Trophoblast cell (in vitro differentiated cells and primary cell): ENCODE data around the gene SIL1.

Experiments
- DNase-seq, 2 donors: peaks; one replicate each; pipeline ENCODE4 v3.0.0-alpha.2; 2016
- H2AFZ ChIP-seq: 2 replicates; pipeline ENCODE4 v1.6.1; 2013; ENCODE audit warnings: low read length, moderate library complexity, mild to moderate bottlenecking; ENCODE audit not compliant: insufficient read depth, poor library complexity
- H2AK5ac ChIP-seq: 2 replicates; pipeline ENCODE4 v1.6.1; 2013; ENCODE audit warnings: mild to moderate bottlenecking, low read length
- H2BK120ac ChIP-seq: 2 replicates; pipeline ENCODE4 v1.6.1; 2013; ENCODE audit warnings: low read length, mild to moderate bottlenecking, moderate library complexity; ENCODE audit not compliant: insufficient read depth, poor library complexity
- H2BK12ac ChIP-seq: 2 replicates; pipeline ENCODE4 v1.6.1; 2013; ENCODE audit warnings: mild to moderate bottlenecking, low read length, moderate library complexity
- H2BK5ac ChIP-seq: 2 replicates; pipeline ENCODE4 v1.6.1; 2013; ENCODE audit warnings: low read length, low read depth, moderate library complexity, mild to moderate bottlenecking; ENCODE audit not compliant: poor library complexity
- H3K14ac ChIP-seq: 2 replicates; pipeline ENCODE4 v1.6.1; 2013; ENCODE audit warnings: mild to moderate bottlenecking, low read length
- H3K18ac ChIP-seq: 2 replicates; pipeline ENCODE4 v1.6.1; 2013; ENCODE audit warnings: mild to moderate bottlenecking, low read length
- H3K23ac ChIP-seq: 2 replicates; pipeline ENCODE4 v1.6.1; 2013; ENCODE audit warnings: low read length
- H3K27ac ChIP-seq: 2 replicates; pipeline ENCODE4 v1.5.1; 2013; ENCODE audit warnings: low read depth, mild to moderate bottlenecking, inconsistent platforms, low read length, moderate library complexity
- H3K27me3 ChIP-seq: 2 replicates; pipeline ENCODE4 v1.6.1; 2013; ENCODE audit warnings: inconsistent platforms, mild to moderate bottlenecking, low read length, moderate library complexity; ENCODE audit not compliant: insufficient read depth
- H3K36me3 ChIP-seq, 2 experiments: 1 replicate in 1 of 2; 2 replicates in 1 of 2; pipeline ENCODE4 v1.6.1; 2013; ENCODE audit warnings: low read length in 2 of 2, mild to moderate bottlenecking in 2 of 2, moderate library complexity in 1 of 2; ENCODE audit not compliant: insufficient read depth in 2 of 2, control insufficient read depth in 1 of 2
- H3K4ac ChIP-seq: 2 replicates; pipeline ENCODE4 v1.6.1; 2013; ENCODE audit warnings: low read depth, mild to moderate bottlenecking, low read length, moderate library complexity
- H3K4me1 ChIP-seq, 2 experiments: 1 replicate in 1 of 2; 2 replicates in 1 of 2; pipeline ENCODE4 v1.6.1; 2013; ENCODE audit warnings: low read length in 2 of 2, mild to moderate bottlenecking in 2 of 2, moderate library complexity in 1 of 2; ENCODE audit not compliant: insufficient read depth in 2 of 2, control insufficient read depth in 1 of 2
- H3K4me2 ChIP-seq: 2 replicates; pipeline ENCODE4 v1.6.1; 2013; ENCODE audit warnings: inconsistent platforms, mild to moderate bottlenecking, low read length, moderate library complexity
- H3K4me3 ChIP-seq: 2 replicates; pipeline ENCODE4 v1.5.1; 2013; ENCODE audit warnings: mild to moderate bottlenecking, low read depth, low read length, inconsistent platforms
- H3K79me1 ChIP-seq: one replicate; pipeline ENCODE4 v1.6.1; 2013; ENCODE audit warnings: low read length
- H3K79me2 ChIP-seq: 2 replicates; pipeline ENCODE4 v1.6.1; 2013; ENCODE audit warnings: low read length, mild to moderate bottlenecking; ENCODE audit not compliant: control insufficient read depth, insufficient read depth, poor library complexity
- H3K9ac ChIP-seq: 2 replicates; pipeline ENCODE4 v1.6.1; 2013; ENCODE audit warnings: mild to moderate bottlenecking, low read length
- H3K9me3 ChIP-seq: 2 replicates; pipeline ENCODE4 v1.6.1; 2013; ENCODE audit warnings: low read depth, mild to moderate bottlenecking, control low read depth, inconsistent platforms, low read length; ENCODE audit not compliant: insufficient read depth
- H4K12ac ChIP-seq: 2 replicates; pipeline ENCODE4 v1.6.1; 2013; ENCODE audit warnings: low read depth, mild to moderate bottlenecking, low read length, moderate library complexity
- H4K8ac ChIP-seq: 2 replicates; pipeline ENCODE4 v1.6.1; 2013; ENCODE audit warnings: low read depth, mild to moderate bottlenecking, low read length, moderate library complexity
- H4K91ac ChIP-seq: one replicate; pipeline ENCODE4 v1.6.1; 2013; ENCODE audit warnings: low read depth, mild to moderate bottlenecking, low read length, moderate library complexity
- WGBS: extraction: QIAGEN DNeasy Blood & Tissue Kit; methylation state at CpG from one replicate; pipeline ENCODE4 v1.1.7; 2013; ENCODE audit warnings: missing lambda C conversion rate; ENCODE audit not compliant: insufficient read length, insufficient coverage; ENCODE audit errors: extremely low coverage; 5-methylcytosine and 5-hydroxymethylcytosine counted together

The SIL1 gene

GRCh38 chr5:138944527-138945322 is 253.4 kb downstream of the SIL1 start:
- WGBS = no CpG with 5 or more reads among the region's 23 CpGs
- Histone ChIP-seq H2BK12ac (no peak overlapping the region), H2AFZ (no peak overlapping the region)

DNA sequence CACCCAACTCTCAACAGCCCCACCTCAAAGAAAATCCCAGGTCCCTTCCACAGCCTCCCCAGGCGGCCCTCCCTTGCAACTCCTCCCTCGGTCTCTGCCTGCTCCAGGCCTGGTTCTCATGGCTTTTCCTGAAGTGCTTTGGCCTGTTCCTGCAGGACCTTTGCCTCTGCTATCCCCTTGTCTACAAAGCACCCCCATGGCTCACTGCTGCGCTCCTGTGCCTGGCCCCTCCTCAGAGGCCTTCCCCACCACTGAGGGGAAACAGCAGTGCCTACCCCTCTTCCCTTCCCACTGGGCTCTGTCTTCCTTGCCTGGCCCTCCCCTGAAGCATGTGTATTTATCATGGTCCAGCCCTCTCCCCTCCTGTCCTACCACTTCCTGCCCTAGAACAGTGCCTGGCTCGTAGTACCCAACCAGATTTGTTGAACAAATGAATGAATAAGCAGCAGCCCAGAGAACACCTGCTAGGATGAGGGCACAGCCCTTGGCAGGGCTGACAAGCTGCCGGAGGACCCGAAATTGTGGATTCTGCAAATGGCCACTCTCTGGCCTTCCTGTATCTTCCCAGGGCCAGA is 254.5 kb downstream of the SIL1 start:
- Histone ChIP-seq H3K9ac (no peak overlapping the region), H3K27me3 (no peaks in the 10 kb centered on the region), H2BK120ac (no peak overlapping the region), H4K8ac (no peak overlapping the region), H3K4ac (no peak overlapping the region), H3K23ac (no peak overlapping the region), H3K18ac (no peak overlapping the region), H3K36me3 (peaks cover 3 to 9% of the 10 kb centered on the region in 2 experiments), H3K9me3 (peaks cover 2% of the 10 kb centered on the region), H2AK5ac (no peak overlapping the region), H3K4me3 (no peak overlapping the region), H3K14ac (no peak overlapping the region), H3K79me1 (no peaks in the 10 kb centered on the region), H2BK5ac (no peak overlapping the region), H2BK12ac (no peak overlapping the region), H3K27ac (no peak overlapping the region), H3K79me2 (no peaks in the 10 kb centered on the region), H3K4me2 (no peak overlapping the region), H2AFZ (no peak overlapping the region), H4K12ac (no peak overlapping the region), H3K4me1 (no peaks in the 10 kb centered on the region), H4K91ac (no peak overlapping the region)
- no peak for DNase-seq
- no CpG with 5 or more reads among the region's 6 CpGs for WGBS

More at GRCh38 chr5:138944527-138945322, 253.4 kb downstream of the SIL1 start:
- Histone ChIP-seq H3K79me2 (no peaks in the 10 kb centered on the region), H3K9me3 (peaks cover 2% of the 10 kb centered on the region), H3K9ac (no peak overlapping the region), H3K79me1 (no peaks in the 10 kb centered on the region), H3K4ac (no peak overlapping the region), H3K23ac (no peak overlapping the region), H4K12ac (no peak overlapping the region), H3K36me3 (peaks cover 3 to 7% of the 10 kb centered on the region in 2 experiments), H4K91ac (no peak overlapping the region), H3K14ac (no peak overlapping the region), H3K4me1 (peaks cover 0 to 2% of the 10 kb centered on the region in 2 experiments), H4K8ac (no peak overlapping the region), H3K18ac (no peak overlapping the region), H3K4me2 (no peak overlapping the region), H2AK5ac (no peak overlapping the region), H3K4me3 (no peak overlapping the region), H2BK5ac (no peak overlapping the region), H3K27ac (no peak overlapping the region), H3K27me3 (no peaks in the 10 kb centered on the region), H2BK120ac (no peak overlapping the region)
- DNase-seq = no peak

DNA sequence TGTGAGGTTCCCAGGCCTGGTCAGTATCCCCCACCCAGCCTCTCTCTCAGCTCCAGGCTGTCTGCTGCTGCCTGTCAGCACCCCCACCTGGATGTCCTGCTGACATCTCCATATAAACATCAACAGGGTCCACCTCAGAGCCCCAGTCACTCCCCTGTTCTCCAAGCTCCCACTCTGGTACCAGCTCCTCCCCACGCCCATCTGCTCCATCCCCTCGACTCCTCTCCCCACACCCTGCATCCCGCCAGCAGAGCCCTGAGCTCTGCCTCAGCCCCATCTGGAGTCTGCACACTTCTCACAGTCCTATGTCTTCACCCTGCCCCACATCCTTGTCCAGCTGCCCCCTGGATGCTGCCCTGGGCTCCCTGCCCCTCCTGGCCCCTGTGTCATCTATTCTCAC is 255.3 kb downstream of the SIL1 start:
- no peaks in the 10 kb centered on the region for H3K4me1 ChIP-seq
- H3K79me1 ChIP-seq = no peaks in the 10 kb centered on the region
- no peak overlapping the region for H3K4me2 ChIP-seq
- H4K91ac ChIP-seq = no peak overlapping the region
- H3K4ac ChIP-seq = no peak overlapping the region
- H2BK5ac ChIP-seq = no peak overlapping the region
- H3K14ac ChIP-seq = no peak overlapping the region
- WGBS = no CpG with 5 or more reads among the region's 3 CpGs
- H2AFZ ChIP-seq = no peak overlapping the region
- DNase-seq = no peak
- no peaks in the 10 kb centered on the region for H3K27me3 ChIP-seq
- H2BK120ac ChIP-seq = no peak overlapping the region
- H4K8ac ChIP-seq = no peak overlapping the region
- H3K36me3 ChIP-seq = peaks cover 3 to 9% of the 10 kb centered on the region in 2 experiments
- no peak overlapping the region for H3K4me3 ChIP-seq
- no peak overlapping the region for H3K18ac ChIP-seq
- H3K9ac ChIP-seq = no peak overlapping the region
- H3K23ac ChIP-seq = no peak overlapping the region
- no peak overlapping the region for H2AK5ac ChIP-seq
- H3K27ac ChIP-seq = no peak overlapping the region
- H4K12ac ChIP-seq = no peak overlapping the region
- no peak overlapping the region for H2BK12ac ChIP-seq
- peaks cover 2% of the 10 kb centered on the region for H3K9me3 ChIP-seq
- H3K79me2 ChIP-seq = no peaks in the 10 kb centered on the region

DNA sequence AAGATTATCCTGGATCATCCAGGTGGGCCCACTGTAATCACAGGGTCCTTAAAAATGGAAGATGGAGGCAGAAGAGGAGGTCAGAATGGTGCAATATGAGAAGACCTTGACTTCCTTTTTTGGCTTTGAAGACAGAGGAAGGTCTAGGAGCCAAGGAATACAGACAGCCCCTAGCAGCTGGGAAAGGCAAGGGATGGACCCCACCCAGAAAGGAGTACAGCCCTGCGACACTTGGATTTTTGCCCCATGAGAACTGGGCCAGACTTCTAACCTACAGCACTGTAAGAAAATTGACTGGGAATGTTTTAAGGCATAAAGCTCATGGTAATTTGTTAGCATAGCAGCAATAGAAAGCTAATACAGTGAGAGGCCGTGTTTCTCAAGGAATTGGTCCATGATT is 256.1 kb downstream of the SIL1 start:
- Histone ChIP-seq H2BK12ac (no peak overlapping the region), H3K9ac (no peak overlapping the region), H3K4ac (no peak overlapping the region), H3K79me2 (no peaks in the 10 kb centered on the region), H3K9me3 (peaks cover 2% of the 10 kb centered on the region), H3K23ac (no peak overlapping the region), H2AFZ (no peak overlapping the region), H3K18ac (no peak overlapping the region), H3K4me1 (no peaks in the 10 kb centered on the region), H4K12ac (no peak overlapping the region), H3K4me2 (no peak overlapping the region), H3K79me1 (no peaks in the 10 kb centered on the region), H2BK120ac (no peak overlapping the region), H3K27me3 (no peaks in the 10 kb centered on the region), H4K91ac (no peak overlapping the region), H2BK5ac (no peak overlapping the region), H3K14ac (no peak overlapping the region), H3K4me3 (no peak overlapping the region), H4K8ac (no peak overlapping the region), H3K27ac (no peak overlapping the region), H3K36me3 (peaks cover 3 to 8% of the 10 kb centered on the region in 2 experiments), H2AK5ac (no peak overlapping the region)
- DNase-seq = no peak
- no CpG with 5 or more reads among the region's 2 CpGs for WGBS
